UCSD-AML1 (cell line): ENCODE measurements around the gene PPP1R9A.

Source experiments
- DNase-seq: peaks from one replicate; lab custom pipeline; 2025; ENCODE audit not compliant: unreplicated experiment; lab: John Stamatoyannopoulos, UW

Gene PPP1R9A

GRCh38 chr7:95095259-95095965, 188.0 kb downstream of the PPP1R9A start:
- DNase-seq = no peak

GRCh38 chr7:95095966-95096540, 188.7 kb downstream of the PPP1R9A start:
- DNase-seq = no peak

- DNase-seq = no peak
These were observed 189.9 kb downstream of the PPP1R9A start for GRCh38 chr7:95097291-95097690.

GRCh38 chr7:95097851-95098250, 190.5 kb downstream of the PPP1R9A start:
- no peak for DNase-seq

GRCh38 chr7:95099106-95099505, 191.7 kb downstream of the PPP1R9A start:
- no peak for DNase-seq

GRCh38 chr7:95101422-95101821, 194.0 kb downstream of the PPP1R9A start:
- DNase-seq = no peak

- no peak for DNase-seq
These were observed 195.3 kb downstream of the PPP1R9A start for GRCh38 chr7:95102662-95103061.

- no peak for DNase-seq
These were observed 197.3 kb downstream of the PPP1R9A start for GRCh38 chr7:95104739-95105138.

GRCh38 chr7:95105627-95106026, 198.2 kb downstream of the PPP1R9A start:
- DNase-seq = no peak

- no peak for DNase-seq
These were observed 199.0 kb downstream of the PPP1R9A start for GRCh38 chr7:95106401-95106800.

GRCh38 chr7:95110707-95111106, 203.3 kb downstream of the PPP1R9A start:
- no peak for DNase-seq

- no peak for DNase-seq
These were observed 206.2 kb downstream of the PPP1R9A start for GRCh38 chr7:95113590-95113989.

- no peak for DNase-seq
These were observed 218.8 kb downstream of the PPP1R9A start for GRCh38 chr7:95126053-95126709.

- DNase-seq = no peak
These were observed 225.1 kb downstream of the PPP1R9A start for GRCh38 chr7:95132500-95132899.

GRCh38 chr7:95139922-95140321, 232.5 kb downstream of the PPP1R9A start:
- DNase-seq = no peak

GRCh38 chr7:95141755-95142154, 234.4 kb downstream of the PPP1R9A start:
- DNase-seq = no peak

- no peak for DNase-seq
These were observed 236.9 kb downstream of the PPP1R9A start for GRCh38 chr7:95144256-95144655.

GRCh38 chr7:95155965-95156364, 248.6 kb downstream of the PPP1R9A start:
- no peak for DNase-seq

- DNase-seq = no peak
These were observed 250.0 kb downstream of the PPP1R9A start for GRCh38 chr7:95157381-95157780.

GRCh38 chr7:95169678-95170077, 262.3 kb downstream of the PPP1R9A start:
- no peak for DNase-seq

- no peak for DNase-seq
These were observed 265.0 kb downstream of the PPP1R9A start for GRCh38 chr7:95172420-95172819.

GRCh38 chr7:95190515-95190914, 283.1 kb downstream of the PPP1R9A start:
- DNase-seq = no peak
